Anterior cingulate cortex (tissue), 58 donors: ENCODE measurements around the gene CACNG3.
"Not testable (repeated sequence)": the region's sequence is repeated elsewhere in the genome, so short reads cannot be mapped to it uniquely, and the experiment has no call there.

Experiments used
- DNase-seq, 58 donors: peaks; one replicate each; lab custom pipeline; 2025; lab: John Stamatoyannopoulos, UW

CACNG3 gene

GRCh38 chr16:24255456-24256371 lies at the start of gene CACNG3:
CACNG3 (plus strand) TSS chr16:24256335; CDS start chr16:24256755, 420 bp downstream.
- peak in 50 of 58 donors; percentile 7 to 72 (median 42) for DNase-seq

GRCh38 chr16:24206926-24207325 lies 49.2 kb upstream of the CACNG3 start:
- no peak for DNase-seq

- DNase-seq, result peak in 49 of 58 donors; percentile 3 to 85 (median 50)
These were observed 47.4 kb upstream of the CACNG3 start for GRCh38 chr16:24208710-24209109.

- DNase-seq, result no peak
These were observed 41.1 kb upstream of the CACNG3 start for GRCh38 chr16:24214992-24215391.

- no peak for DNase-seq
These were observed 39.2 kb upstream of the CACNG3 start for GRCh38 chr16:24216961-24217360.

- DNase-seq, result no peak
These were observed 38.7 kb upstream of the CACNG3 start for GRCh38 chr16:24217461-24217860.

GRCh38 chr16:24218299-24218698 lies 37.8 kb upstream of the CACNG3 start:
- no peak for DNase-seq

- no peak for DNase-seq
These were observed 34.9 kb upstream of the CACNG3 start for GRCh38 chr16:24221219-24221618.

- DNase-seq, result peak in 17 of 58 donors; percentile 3 to 51 (median 14)
These were observed 27.6 kb upstream of the CACNG3 start for GRCh38 chr16:24228514-24228913.

GRCh38 chr16:24232936-24233335 lies 23.2 kb upstream of the CACNG3 start:
- DNase-seq, result no peak

- no peak for DNase-seq
These were observed 21.4 kb upstream of the CACNG3 start for GRCh38 chr16:24234737-24235136.

GRCh38 chr16:24235806-24236205 lies 20.3 kb upstream of the CACNG3 start:
- peak in 25 of 58 donors; percentile 1 to 53 (median 23) for DNase-seq

GRCh38 chr16:24238846-24239245 lies 17.3 kb upstream of the CACNG3 start:
- DNase-seq, result not testable (repeated sequence)

GRCh38 chr16:24246911-24247607 lies 9.1 kb upstream of the CACNG3 start:
- DNase-seq, result no peak

GRCh38 chr16:24253192-24253591 lies 2.9 kb upstream of the CACNG3 start:
- DNase-seq, result peak in 36 of 58 donors; percentile 1 to 67 (median 20)

- DNase-seq, result peak in 35 of 58 donors; percentile 3 to 66 (median 23)
These were observed 1.8 kb downstream of the CACNG3 start for GRCh38 chr16:24257958-24258357.

GRCh38 chr16:24258791-24259190 lies 2.7 kb downstream of the CACNG3 start:
- DNase-seq, result no peak

- DNase-seq, result no peak
These were observed 6.7 kb downstream of the CACNG3 start for GRCh38 chr16:24262816-24263215.

GRCh38 chr16:24270721-24271442 lies 14.7 kb downstream of the CACNG3 start:
- no peak for DNase-seq

- no peak for DNase-seq
These were observed 16.2 kb downstream of the CACNG3 start for GRCh38 chr16:24272379-24272778.
